PC-3 (cell line): ENCODE measurements around the gene GTPBP2. TPM values are rescaled to one million over a fixed set of nuclear protein-coding genes. Genes with fewer than 3 reads are reported as not detected.
A peak's percentile ranks its signal among the peaks of the same experiment; 100 is the strongest.

ENCODE experiments used
- ATAC-seq: fragments of 200-7000 bp; cut with Tn5 transposase; 2 replicates; pipeline ENCODE4 v1.9.1; 2020; ENCODE audit warnings: mild to moderate bottlenecking, moderate library complexity
- BruUV-seq: library from RNA; stranded (reverse); fragments of 400-500 nt; replicated peaks from 2 replicates; lab custom pipeline; 2021; lab: Mats Ljungman, UMichigan
- CTCF ChIA-PET: fragments of 300-600 bp; sonication (Branson Sonifier 250); formaldehyde crosslinking; loops from one replicate; lab custom pipeline; 2022; ENCODE audit warnings: antibody characterized with exemption; lab: Charles Lee
- POLR2A ChIA-PET: fragments of 300-600 bp; sonication (Branson Sonifier 250); formaldehyde crosslinking; loops from one replicate; lab custom pipeline; 2022; ENCODE audit warnings: antibody characterized with exemption; ENCODE audit not compliant: unreplicated experiment; lab: Charles Lee
- DNase-seq: peaks from one replicate; pipeline ENCODE4 v3.0.0-alpha.2; 2015
- H2AFZ ChIP-seq: fragments of 300-600 bp; sonication (generic); 2 replicates; pipeline ENCODE4 v1.6.0; 2016; ENCODE audit warnings: antibody characterized with exemption, low read length
- H3F3A ChIP-seq: fragments of 300-600 bp; sonication (generic); one replicate; pipeline ENCODE4 v1.6.0; 2017; ENCODE audit warnings: antibody characterized with exemption, low read length, control low read depth, mild to moderate bottlenecking; ENCODE audit not compliant: unreplicated experiment
- H3K27ac ChIP-seq: fragments of 300-600 bp; sonication (generic); 2 replicates; pipeline ENCODE4 v1.5.1; 2016; ENCODE audit warnings: mild to moderate bottlenecking, low read length
- H3K27me3 ChIP-seq: fragments of 300-600 bp; sonication (generic); 2 replicates; pipeline ENCODE4 v1.6.1; 2016; ENCODE audit warnings: low read length, mixed read lengths
- H3K36me3 ChIP-seq: fragments of 300-600 bp; sonication (generic); 2 replicates; pipeline ENCODE4 v1.6.1; 2016; ENCODE audit warnings: low read depth, mixed run types, low read length, mixed read lengths
- H3K4me1 ChIP-seq: fragments of 300-600 bp; sonication (generic); 2 replicates; pipeline ENCODE4 v1.5.1; 2016; ENCODE audit warnings: low read length; ENCODE audit not compliant: insufficient read depth
- H3K4me2 ChIP-seq: fragments of 300-600 bp; sonication (generic); 2 replicates; pipeline ENCODE4 v1.6.0; 2016; ENCODE audit warnings: low read length
- H3K4me3 ChIP-seq: fragments of 300-600 bp; sonication (generic); 2 replicates; pipeline ENCODE4 v1.5.1; 2016; ENCODE audit warnings: mild to moderate bottlenecking, low read length, mixed read lengths
- H3K79me2 ChIP-seq: fragments of 300-600 bp; sonication (generic); 2 replicates; pipeline ENCODE4 v1.6.1; 2017; ENCODE audit warnings: low read length, mixed read lengths
- H3K9ac ChIP-seq: fragments of 300-600 bp; sonication (generic); 2 replicates; pipeline ENCODE4 v1.6.0; 2016; ENCODE audit warnings: mild to moderate bottlenecking, low read length
- H3K9me2 ChIP-seq: fragments of 300-600 bp; sonication (generic); replicated peaks from 2 replicates; pipeline ENCODE4 v1.6.1; 2016; ENCODE audit warnings: mixed run types, low read length, mixed read lengths
- H3K9me3 ChIP-seq: fragments of 300-600 bp; sonication (generic); 2 replicates; pipeline ENCODE4 v1.6.1; 2016; ENCODE audit warnings: low read length, mixed read lengths
- H4K20me1 ChIP-seq: fragments of 300-600 bp; sonication (generic); 2 replicates; pipeline ENCODE4 v1.6.1; 2016; ENCODE audit warnings: low read length, mixed read lengths
- EZH2 ChIP-seq: fragments of 300-600 bp; sonication (generic); IDR thresholded peaks from one replicate; pipeline ENCODE4 v1.6.1; 2017; ENCODE audit warnings: antibody characterized with exemption, mild to moderate bottlenecking, low read length; ENCODE audit not compliant: unreplicated experiment
- EZH2phosphoT487 ChIP-seq: fragments of 300-600 bp; sonication (generic); IDR thresholded peaks from 2 replicates; pipeline ENCODE4 v1.6.1; 2018; ENCODE audit warnings: mild to moderate bottlenecking, antibody characterized with exemption, low read length, borderline replicate concordance
- intact Hi-C: fragments of 100-400 bp; cut with micrococcal nuclease; formaldehyde crosslinking; loops from 2 replicates; pipeline ENCODE4 v1.9.0; 2023
- total RNA-seq: library from RNA; depleted of rRNA; stranded (reverse); fragments of >200 nt; gene quantifications from 2 replicates; pipeline ENCODE4 v1.2.3, GENCODE V29; 2014
- TF ChIP-seq, protein P1 (sequence below): fragments of 300-600 bp; sonication (generic); conservative IDR thresholded peaks from 2 replicates; pipeline ENCODE4 v1.5.1; 2017; ENCODE audit warnings: antibody characterized with exemption, low read depth, mild to moderate bottlenecking, low read length

GTPBP2 gene
- total RNA-seq, 1 experiment from 2014 or later: 38.1 TPM

DNA sequence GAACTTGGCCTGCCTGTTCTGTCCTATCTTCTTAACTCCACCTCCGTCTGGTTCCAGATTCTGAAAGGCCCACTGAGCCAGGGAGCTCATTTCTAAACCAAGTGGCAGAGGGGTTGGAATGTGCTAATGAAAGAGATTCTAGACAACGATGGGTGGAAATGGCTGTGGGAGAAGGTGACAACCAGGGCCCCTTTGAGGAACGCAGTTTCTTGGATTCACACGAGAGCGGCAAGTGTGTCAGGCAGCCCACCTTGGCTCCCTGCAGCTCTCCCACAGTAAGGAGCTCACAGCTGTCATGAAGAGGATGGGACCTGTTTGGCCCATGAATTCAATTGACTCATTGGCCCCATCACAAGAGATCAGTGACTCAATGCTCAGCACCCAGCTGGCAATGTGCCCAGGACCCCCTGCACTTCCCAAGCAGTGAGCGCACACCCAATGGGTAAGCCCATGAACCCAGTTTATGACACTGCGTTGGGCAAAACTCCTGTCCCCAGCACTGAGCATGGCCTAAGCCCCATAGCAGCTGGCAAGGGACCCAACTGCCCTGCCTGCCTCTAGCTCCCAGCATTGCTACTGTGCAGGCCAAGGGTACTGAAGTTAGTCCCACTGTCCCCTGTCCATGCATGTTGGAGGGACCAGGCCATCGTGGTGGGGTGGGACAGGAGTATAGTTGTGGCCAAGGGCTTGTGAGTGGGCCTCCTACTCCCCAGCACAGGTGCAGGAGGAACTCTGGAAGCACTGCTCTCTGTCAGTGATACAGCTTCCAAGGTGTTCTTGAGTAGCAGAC lies 42.1 kb upstream of the GTPBP2 start:
- Histone ChIP-seq H2AFZ (no peak overlapping the region), H3K27ac (peak overlapping the region; percentile 80), H3F3A (no peaks in the 10 kb centered on the region), H4K20me1 (no peaks in the 10 kb centered on the region), H3K4me3 (no peak overlapping the region), H3K4me2 (no peak overlapping the region), H3K9me3 (no peaks in the 10 kb centered on the region), H3K9ac (no peak overlapping the region), H3K4me1 (peaks cover 37% of the 10 kb centered on the region), H3K79me2 (no peaks in the 10 kb centered on the region), H3K36me3 (peaks cover 23% of the 10 kb centered on the region), H3K9me2 (no peaks in the 10 kb centered on the region), H3K27me3 (no peaks in the 10 kb centered on the region)
- no peak for ATAC-seq
- DNase-seq: no peak
- POLR2A ChIA-PET: no interaction called here
- intact Hi-C loops: no loop called here
- no TSS peak for BruUV-seq
- TF ChIP-seq EZH2 (no peak), EZH2phosphoT487 (no peak)
- TF ChIP-seq, protein P1, sequence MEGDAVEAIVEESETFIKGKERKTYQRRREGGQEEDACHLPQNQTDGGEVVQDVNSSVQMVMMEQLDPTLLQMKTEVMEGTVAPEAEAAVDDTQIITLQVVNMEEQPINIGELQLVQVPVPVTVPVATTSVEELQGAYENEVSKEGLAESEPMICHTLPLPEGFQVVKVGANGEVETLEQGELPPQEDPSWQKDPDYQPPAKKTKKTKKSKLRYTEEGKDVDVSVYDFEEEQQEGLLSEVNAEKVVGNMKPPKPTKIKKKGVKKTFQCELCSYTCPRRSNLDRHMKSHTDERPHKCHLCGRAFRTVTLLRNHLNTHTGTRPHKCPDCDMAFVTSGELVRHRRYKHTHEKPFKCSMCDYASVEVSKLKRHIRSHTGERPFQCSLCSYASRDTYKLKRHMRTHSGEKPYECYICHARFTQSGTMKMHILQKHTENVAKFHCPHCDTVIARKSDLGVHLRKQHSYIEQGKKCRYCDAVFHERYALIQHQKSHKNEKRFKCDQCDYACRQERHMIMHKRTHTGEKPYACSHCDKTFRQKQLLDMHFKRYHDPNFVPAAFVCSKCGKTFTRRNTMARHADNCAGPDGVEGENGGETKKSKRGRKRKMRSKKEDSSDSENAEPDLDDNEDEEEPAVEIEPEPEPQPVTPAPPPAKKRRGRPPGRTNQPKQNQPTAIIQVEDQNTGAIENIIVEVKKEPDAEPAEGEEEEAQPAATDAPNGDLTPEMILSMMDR: no peak
- CTCF ChIA-PET: interaction anchor here (1.0 kb wide), 1 partner anchor 99 kb away, joined by 5 read pairs; the partner anchor contains the start of gene VEGFA

DNA sequence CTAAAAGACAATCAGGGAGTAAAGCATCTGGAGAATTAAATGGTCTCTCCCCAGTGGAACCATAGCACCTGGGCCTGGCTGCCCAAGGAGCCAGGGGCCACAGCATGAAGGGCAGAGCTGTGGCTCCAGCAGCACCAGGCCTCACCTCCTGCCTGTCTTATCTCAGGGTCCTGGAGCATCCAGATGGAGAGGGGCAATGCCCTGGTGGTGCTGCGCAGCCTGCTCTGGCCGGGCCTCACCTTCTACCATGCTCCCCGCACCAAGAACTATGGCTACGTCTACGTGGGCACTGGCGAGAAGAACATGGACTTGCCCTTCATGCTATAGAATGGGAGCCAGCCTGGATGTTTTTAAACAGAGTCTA lies 41.5 kb upstream of the GTPBP2 start:
- no peaks in the 10 kb centered on the region for H3K79me2 ChIP-seq
- peak overlapping the region; percentile 6; the same call in 1 of the 2 replicates for H3K9ac ChIP-seq
- H3K27me3 ChIP-seq: no peaks in the 10 kb centered on the region
- BruUV-seq: no TSS peak
- peak overlapping the region; percentile 80 for H3K27ac ChIP-seq
- no peak overlapping the region for H3K4me3 ChIP-seq
- intact Hi-C loops: no loop called here
- no peaks in the 10 kb centered on the region for H3K9me3 ChIP-seq
- no peaks in the 10 kb centered on the region for H4K20me1 ChIP-seq
- DNase-seq (no peak), ATAC-seq (no peak)
- H3K4me2 ChIP-seq: peak overlapping the region; percentile 16; the same call in 1 of the 2 replicates
- H2AFZ ChIP-seq: no peak overlapping the region
- no peaks in the 10 kb centered on the region for H3K9me2 ChIP-seq
- TF ChIP-seq EZH2phosphoT487 (no peak), EZH2 (no peak)
- TF ChIP-seq, protein P1: no peak
- peaks cover 23% of the 10 kb centered on the region for H3K36me3 ChIP-seq
- no peaks in the 10 kb centered on the region for H3F3A ChIP-seq
- CTCF ChIA-PET: interaction anchor here (0.5 to 1.0 kb wide), 2 partner anchors 100 to 102 kb away, joined by 3 to 5 read pairs; partner anchors contain the start of gene VEGFA
- peaks cover 37% of the 10 kb centered on the region for H3K4me1 ChIP-seq
- POLR2A ChIA-PET: no interaction called here
